Activated naive CD4-positive, alpha-beta T cell treated with anti-CD3 and anti-CD28 coated beads, Interleukin-2, amount 50 U/mL, for 24 hours (primary cell): Measurements from ENCODE around the gene TLR9.

ENCODE experiments used
- H3K27ac Mint-ChIP-seq: one replicate; pipeline ENCODE4 v1.8.0; 2021; ENCODE audit warnings: mild to moderate bottlenecking, mixed read lengths
- H3K27me3 Mint-ChIP-seq: one replicate; pipeline ENCODE4 v1.8.0; 2021; ENCODE audit warnings: mixed read lengths
- H3K36me3 Mint-ChIP-seq: one replicate; pipeline ENCODE4 v1.8.0; 2021; ENCODE audit warnings: mixed read lengths
- H3K4me1 Mint-ChIP-seq: one replicate; pipeline ENCODE4 v1.8.0; 2021; ENCODE audit warnings: mixed read lengths
- H3K4me3 Mint-ChIP-seq: one replicate; pipeline ENCODE4 v1.8.0; 2021; ENCODE audit warnings: mild to moderate bottlenecking, mixed read lengths
- H3K9me3 Mint-ChIP-seq: one replicate; pipeline ENCODE4 v1.8.0; 2021; ENCODE audit warnings: mixed read lengths

The TLR9 gene

DNA sequence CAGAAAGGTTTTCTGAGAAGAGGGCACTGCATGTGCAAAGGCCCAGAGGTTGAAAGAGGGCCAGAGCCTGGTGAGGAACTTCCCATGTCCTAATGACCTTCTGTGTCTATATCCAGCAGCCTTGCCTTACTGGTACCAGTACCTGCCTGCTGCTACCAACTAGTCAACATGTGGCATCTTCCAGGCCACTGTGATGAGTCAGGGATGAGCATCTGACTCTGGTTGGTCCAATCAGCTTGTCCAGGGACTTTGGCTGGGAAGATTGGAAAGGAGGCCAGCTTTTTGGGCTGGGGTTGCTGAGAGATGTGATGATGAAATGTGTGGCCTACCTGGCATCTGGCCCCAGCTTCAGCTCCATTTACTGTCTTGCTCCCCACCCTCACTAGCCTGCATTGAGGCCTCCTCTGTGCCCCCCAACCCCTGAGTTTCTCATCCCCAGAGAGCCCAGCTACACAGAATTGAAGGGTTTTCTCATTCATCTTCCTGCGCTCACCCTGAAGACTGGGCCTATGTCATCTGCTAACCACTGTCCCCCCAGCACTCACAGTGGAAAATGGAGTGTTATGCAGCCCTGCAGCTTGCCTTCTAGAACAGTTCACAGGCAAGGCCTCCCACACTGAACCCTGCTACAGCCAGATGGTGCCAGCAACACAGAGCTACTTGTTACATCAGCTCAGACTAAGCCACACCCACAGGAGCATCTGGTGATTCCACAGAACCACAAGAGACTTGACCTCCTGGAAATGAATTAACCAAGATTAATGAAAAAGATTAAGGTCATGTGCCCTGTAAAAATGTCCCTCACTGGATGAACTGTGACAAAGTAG is 14.8 kb upstream of the TLR9 start:
- Mint-ChIP-seq H3K27ac (peak overlapping the region; percentile 98), H3K27me3 (no peaks in the 10 kb centered on the region), H3K9me3 (no peaks in the 10 kb centered on the region), H3K4me1 (peaks cover 86% of the 10 kb centered on the region), H3K4me3 (peak overlapping the region; percentile 97), H3K36me3 (peaks cover 4% of the 10 kb centered on the region)

DNA sequence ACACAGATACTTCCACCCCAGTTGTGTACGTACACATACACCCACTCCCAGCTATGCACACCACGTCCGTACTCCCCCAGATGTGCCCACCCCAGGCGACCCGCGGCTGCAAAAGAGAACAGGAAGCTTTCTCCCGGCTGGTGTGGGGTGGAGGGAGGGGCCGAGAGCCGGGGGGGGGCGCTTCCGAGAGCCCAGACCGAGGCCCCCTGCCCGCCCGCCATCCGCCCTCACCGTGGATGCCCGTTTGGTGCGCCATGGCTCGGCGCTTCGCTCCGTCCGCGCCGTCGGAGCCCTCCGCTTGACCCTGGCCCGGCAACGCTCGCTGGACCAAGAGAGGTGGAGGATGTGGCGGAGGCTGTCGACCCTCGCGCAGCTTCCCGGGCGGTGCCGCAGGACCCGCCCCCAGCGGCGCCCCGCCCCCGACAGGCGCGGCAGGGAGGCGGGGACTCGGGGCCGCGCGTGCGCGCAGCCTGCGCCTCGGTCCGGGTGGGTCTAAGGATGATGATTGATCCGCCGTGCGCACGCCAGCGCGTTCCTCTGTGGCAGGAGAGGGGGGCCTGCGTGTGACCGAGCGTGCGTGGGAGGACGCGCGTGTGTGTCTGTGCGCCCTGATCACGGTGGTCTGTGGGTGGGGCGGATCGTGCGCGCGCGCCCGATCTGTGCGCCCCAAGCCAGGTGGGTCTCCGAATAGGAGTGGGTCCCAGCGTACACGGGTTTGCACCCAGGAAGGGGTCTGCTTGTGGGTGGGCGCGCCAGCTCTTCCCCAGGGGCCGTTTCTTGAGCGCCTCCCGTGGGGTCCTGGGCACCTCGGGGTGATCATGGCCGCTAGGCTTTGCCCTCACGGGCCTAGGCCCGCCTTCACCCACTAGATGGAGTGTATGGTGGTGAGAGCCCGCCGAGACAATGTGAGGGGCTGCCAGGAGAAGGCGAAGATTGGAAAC is 13.6 kb upstream of the TLR9 start, which contains the start of gene TWF2:
Gene TWF2, minus strand, starts transcription at position 398 of the 941 bp plus-strand sequence. Its CDS starts 142 bp downstream, at position 256.
- peaks cover 4% of the 10 kb centered on the region for H3K36me3 Mint-ChIP-seq
- H3K4me3 Mint-ChIP-seq: peak within 1 kb of the TSS; percentile 97
- peak within 1 kb of the TSS; percentile 98 for H3K27ac Mint-ChIP-seq
- H3K4me1 Mint-ChIP-seq: peaks cover 87% of the 10 kb centered on the region
- H3K9me3 Mint-ChIP-seq: no peaks in the 10 kb centered on the region
- H3K27me3 Mint-ChIP-seq: no peaks in the 10 kb centered on the region

GRCh38 chr3:52238193-52238760 is 12.8 kb upstream of the TLR9 start:
- H3K27ac Mint-ChIP-seq: peak overlapping the region; percentile 88
- no peaks in the 10 kb centered on the region for H3K9me3 Mint-ChIP-seq
- H3K27me3 Mint-ChIP-seq: no peaks in the 10 kb centered on the region
- peak overlapping the region; percentile 97 for H3K4me3 Mint-ChIP-seq
- H3K36me3 Mint-ChIP-seq: peaks cover 4% of the 10 kb centered on the region
- H3K4me1 Mint-ChIP-seq: peaks cover 87% of the 10 kb centered on the region

DNA sequence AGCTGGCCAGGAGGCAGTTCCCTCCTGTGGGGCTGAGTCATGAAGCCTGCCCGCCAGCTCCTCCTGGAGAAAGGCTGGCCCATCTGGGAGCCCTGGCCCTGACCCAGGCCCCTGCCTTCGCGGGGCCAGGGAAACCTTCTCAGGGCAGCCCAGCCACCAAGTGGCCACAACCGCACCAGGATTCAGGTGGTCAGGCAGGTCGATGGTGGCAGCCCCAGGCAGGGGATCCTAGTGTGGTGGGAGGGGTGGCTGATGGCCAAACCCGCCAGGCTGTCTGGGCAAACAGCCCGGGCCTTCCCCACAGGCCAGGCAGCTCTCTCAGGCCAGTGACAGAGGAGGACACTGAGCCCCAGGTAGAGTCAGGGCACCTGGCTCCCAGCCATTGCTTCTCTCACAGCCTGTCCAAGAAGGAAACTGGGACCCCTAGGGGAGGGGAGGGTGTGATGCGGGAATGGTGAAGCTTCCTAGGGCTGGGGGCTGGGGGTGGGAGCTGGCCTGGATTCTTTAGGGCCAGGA is 12.3 kb upstream of the TLR9 start:
- Mint-ChIP-seq H3K36me3 (peaks cover 4% of the 10 kb centered on the region), H3K4me1 (peaks cover 89% of the 10 kb centered on the region), H3K27me3 (no peaks in the 10 kb centered on the region), H3K27ac (no peak overlapping the region), H3K9me3 (no peaks in the 10 kb centered on the region), H3K4me3 (peak overlapping the region; percentile 97)

- Mint-ChIP-seq H3K4me3 (peak overlapping the region; percentile 97), H3K27me3 (no peaks in the 10 kb centered on the region), H3K27ac (peak overlapping the region; percentile 76), H3K4me1 (peaks cover 93% of the 10 kb centered on the region), H3K9me3 (no peaks in the 10 kb centered on the region), H3K36me3 (peaks cover 4% of the 10 kb centered on the region)
These were observed 11.7 kb upstream of the TLR9 start for GRCh38 chr3:52237006-52237656.

DNA sequence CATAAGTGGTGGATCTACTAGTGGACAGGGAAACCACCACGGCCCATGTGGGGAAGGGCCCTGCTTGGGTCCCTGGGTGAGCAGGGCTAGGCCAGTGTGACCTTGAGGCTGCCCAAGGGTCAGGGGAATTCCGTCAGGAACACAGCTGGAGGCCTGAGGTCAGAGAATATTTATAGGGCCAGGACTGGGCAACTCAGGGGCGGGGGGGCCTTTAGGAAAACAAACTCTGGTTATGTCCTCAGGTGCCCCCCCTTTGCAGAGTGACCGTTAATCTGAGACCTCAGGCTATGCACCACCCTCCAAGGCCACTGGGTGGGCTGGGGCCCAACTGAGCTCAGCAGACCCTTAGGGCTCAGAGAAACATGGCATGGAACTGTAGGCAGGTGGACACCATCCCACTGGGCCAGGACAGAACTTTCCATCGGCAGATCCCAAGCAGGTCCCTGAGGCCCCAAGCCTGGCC is 11.0 kb upstream of the TLR9 start:
- H3K4me1 Mint-ChIP-seq: peaks cover 92% of the 10 kb centered on the region
- H3K36me3 Mint-ChIP-seq: peaks cover 4% of the 10 kb centered on the region
- no peaks in the 10 kb centered on the region for H3K9me3 Mint-ChIP-seq

GRCh38 chr3:52234516-52235447 is 9.3 kb upstream of the TLR9 start:
- H3K27ac Mint-ChIP-seq: peak overlapping the region; percentile 30
- no peaks in the 10 kb centered on the region for H3K9me3 Mint-ChIP-seq
- H3K4me1 Mint-ChIP-seq: peaks cover 76% of the 10 kb centered on the region
- no peaks in the 10 kb centered on the region for H3K27me3 Mint-ChIP-seq
- no peak overlapping the region for H3K4me3 Mint-ChIP-seq
- H3K36me3 Mint-ChIP-seq: peaks cover 6% of the 10 kb centered on the region

More for the DNA sequence above, 11.0 kb upstream of the TLR9 start:
- H3K27me3 Mint-ChIP-seq: no peaks in the 10 kb centered on the region
- peak overlapping the region; percentile 77 for H3K27ac Mint-ChIP-seq
- no peak overlapping the region for H3K4me3 Mint-ChIP-seq

GRCh38 chr3:52233968-52234367 is 8.5 kb upstream of the TLR9 start:
- peak overlapping the region; percentile 30 for H3K27ac Mint-ChIP-seq
- H3K9me3 Mint-ChIP-seq: no peaks in the 10 kb centered on the region
- peaks cover 70% of the 10 kb centered on the region for H3K4me1 Mint-ChIP-seq
- no peaks in the 10 kb centered on the region for H3K27me3 Mint-ChIP-seq
- H3K4me3 Mint-ChIP-seq: no peak overlapping the region
- H3K36me3 Mint-ChIP-seq: peaks cover 4% of the 10 kb centered on the region

DNA sequence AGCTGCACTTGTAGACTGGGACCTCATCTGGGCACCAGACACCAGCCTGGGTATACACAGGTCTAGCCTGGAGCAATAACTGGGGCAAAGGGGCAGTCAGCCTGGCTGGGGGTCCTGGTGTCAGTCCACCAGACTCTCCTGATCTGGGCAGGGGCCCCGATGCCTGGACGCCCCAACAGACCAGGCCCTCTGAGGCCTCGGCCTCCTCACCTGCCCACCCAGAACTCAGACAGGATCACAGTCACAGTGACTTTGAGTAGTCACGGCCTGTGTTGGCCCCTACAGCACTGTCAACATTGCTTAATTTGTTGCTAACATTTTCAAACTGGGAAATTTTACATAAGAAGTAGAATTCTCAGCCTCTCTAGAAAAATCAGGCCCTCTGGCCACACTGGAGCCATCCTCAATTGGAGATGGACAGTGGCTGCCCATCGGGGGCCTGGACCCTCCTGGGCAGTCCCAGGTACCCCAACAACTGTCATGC is 7.7 kb upstream of the TLR9 start:
- Mint-ChIP-seq H3K9me3 (no peaks in the 10 kb centered on the region), H3K27ac (peak overlapping the region; percentile 55), H3K4me1 (peaks cover 66% of the 10 kb centered on the region), H3K27me3 (no peaks in the 10 kb centered on the region), H3K36me3 (peaks cover 4% of the 10 kb centered on the region), H3K4me3 (no peak overlapping the region)

- Mint-ChIP-seq H3K4me3 (no peak overlapping the region), H3K9me3 (no peaks in the 10 kb centered on the region), H3K4me1 (peaks cover 59% of the 10 kb centered on the region), H3K27me3 (no peaks in the 10 kb centered on the region), H3K36me3 (peaks cover 4% of the 10 kb centered on the region), H3K27ac (no peak overlapping the region)
These were observed 7.0 kb upstream of the TLR9 start for GRCh38 chr3:52232279-52233107.

DNA sequence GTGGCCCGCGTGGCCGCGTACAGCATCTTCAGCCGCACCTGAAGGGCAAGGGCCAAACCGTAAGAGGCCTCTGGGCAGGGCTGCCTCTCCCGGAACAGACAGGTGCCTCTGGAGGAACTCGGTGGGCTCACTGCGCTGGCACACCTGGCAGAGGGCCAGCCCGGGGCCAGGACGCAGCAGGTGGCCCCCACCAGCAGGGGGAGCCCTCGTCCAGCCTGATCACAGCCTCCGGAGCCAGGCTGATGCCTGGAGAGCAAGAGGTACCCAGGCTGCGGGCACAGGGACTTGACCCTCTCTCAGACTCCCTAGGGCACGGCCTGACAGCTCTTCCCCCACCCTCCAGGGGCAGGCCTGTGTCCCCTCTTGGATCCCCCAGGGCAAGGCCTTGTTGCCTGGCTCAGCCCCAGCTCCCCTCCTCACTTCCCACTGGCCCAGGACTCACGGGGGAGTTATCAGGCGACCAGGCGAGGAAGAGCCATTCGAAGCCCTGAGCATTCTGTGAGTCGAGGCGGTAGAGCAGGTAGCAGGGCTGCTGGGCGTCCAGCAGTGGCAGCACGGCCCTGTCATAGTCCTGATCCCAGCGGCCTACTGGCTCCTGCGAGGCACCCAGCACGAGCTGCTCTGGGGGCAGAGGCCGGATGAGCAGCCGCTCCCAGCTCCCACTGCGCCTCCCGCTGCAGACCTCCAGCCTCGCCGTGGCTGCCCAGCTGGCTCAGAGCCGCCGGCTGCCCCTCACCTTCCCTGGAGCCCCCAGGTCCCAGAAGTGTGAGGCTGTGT is 6.2 kb upstream of the TLR9 start:
- Mint-ChIP-seq H3K27ac (peak overlapping the region; percentile 77), H3K36me3 (peaks cover 4% of the 10 kb centered on the region), H3K27me3 (no peaks in the 10 kb centered on the region), H3K4me1 (peaks cover 54% of the 10 kb centered on the region), H3K4me3 (peak overlapping the region; percentile 30), H3K9me3 (no peaks in the 10 kb centered on the region)

GRCh38 chr3:52230889-52231499 is 5.5 kb upstream of the TLR9 start:
- Mint-ChIP-seq H3K4me1 (peaks cover 54% of the 10 kb centered on the region), H3K27ac (peak overlapping the region; percentile 30), H3K4me3 (no peak overlapping the region), H3K36me3 (peaks cover 4% of the 10 kb centered on the region), H3K27me3 (no peaks in the 10 kb centered on the region), H3K9me3 (no peaks in the 10 kb centered on the region)
